ENCODE measurements around the gene SLC2A14.
"Not testable (repeated sequence)": the region's sequence is repeated elsewhere in the genome, so short reads cannot be mapped to it uniquely, and the experiment has no call there.

Gene SLC2A14

DNA sequence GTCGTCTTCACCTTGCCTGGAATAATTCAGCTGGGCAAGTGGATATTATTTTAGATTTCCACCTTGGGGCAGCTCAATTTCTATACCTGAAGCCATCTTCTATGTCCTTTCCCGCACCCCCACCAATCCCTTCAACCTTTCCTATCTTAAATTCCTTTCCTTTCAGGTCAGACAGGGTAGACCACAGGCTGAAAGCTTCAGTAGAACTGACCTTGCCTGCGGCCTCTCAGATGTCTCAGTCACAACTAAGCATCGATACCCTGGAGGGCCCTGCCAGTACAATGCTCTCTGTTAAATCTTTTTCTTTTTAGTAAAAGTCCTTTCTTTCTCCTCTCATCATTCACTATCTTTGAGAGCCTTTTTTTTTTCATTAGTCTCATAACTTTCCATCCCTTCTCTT is 38.9 kb downstream of the SLC2A14 start:
- DNase-seq (ENCODE audit: low read depth in 3 of 3): no peak

GRCh38 chr12:7833201-7833600 is 39.5 kb downstream of the SLC2A14 start:
- DNase-seq (ENCODE audit: low read depth in 3 of 3): not testable (repeated sequence)

DNA sequence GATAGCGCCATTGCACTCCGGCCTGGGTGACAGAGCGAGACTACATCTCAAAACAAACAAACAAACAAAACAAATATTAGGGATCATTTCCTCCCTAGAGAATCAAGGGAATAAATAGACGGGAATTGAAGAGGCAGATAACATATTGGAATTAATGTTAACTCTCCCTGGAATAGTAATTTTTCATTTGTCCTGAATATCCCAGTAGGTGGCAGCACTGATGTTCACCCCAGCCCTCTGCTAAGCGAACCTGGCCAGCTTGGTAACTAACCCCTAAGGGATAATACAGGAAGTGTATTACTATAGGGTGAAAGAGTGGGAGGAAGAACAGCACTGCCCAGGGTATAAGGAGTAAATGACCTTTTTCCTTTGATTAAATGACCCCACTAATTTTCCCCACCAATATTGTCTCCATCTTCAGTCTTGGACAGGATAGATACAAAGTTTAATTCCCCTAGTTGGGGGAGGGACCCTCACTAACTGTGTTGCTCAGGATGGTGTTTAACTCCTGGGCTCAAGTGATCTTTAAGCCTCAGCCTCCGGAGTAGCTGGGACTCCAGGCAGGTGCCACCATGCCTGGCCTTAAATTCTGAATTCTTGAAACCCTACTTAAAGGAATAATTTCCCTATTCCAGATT is 40.5 kb downstream of the SLC2A14 start:
- DNase-seq (ENCODE audit: low read depth in 3 of 3): peak in 1 of 3 experiments; percentile 4

GRCh38 chr12:7829737-7830136 is 43.0 kb downstream of the SLC2A14 start:
- DNase-seq (ENCODE audit: low read depth in 3 of 3): not testable (repeated sequence)

DNA sequence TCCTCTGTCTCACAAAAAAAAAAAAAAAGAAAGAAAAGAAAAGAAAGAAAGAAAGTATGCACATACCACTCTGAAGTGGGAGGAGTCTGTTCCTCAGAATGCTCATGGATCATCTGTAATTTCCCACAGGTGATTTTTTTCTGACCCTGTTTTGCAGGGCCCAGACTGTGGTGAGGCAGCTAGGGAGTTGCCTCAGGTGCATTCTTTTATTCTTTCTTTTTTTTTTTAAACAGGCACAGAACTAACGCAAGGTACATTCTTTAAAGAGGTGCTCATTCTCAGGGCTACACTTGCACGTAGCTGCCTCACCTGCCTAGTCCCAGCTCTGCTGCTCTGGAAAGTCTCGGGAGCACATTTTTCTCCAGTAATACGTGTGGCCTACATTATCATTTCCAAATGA is 47.0 kb downstream of the SLC2A14 start:
- DNase-seq (ENCODE audit: low read depth in 3 of 3): not testable (repeated sequence)

DNA sequence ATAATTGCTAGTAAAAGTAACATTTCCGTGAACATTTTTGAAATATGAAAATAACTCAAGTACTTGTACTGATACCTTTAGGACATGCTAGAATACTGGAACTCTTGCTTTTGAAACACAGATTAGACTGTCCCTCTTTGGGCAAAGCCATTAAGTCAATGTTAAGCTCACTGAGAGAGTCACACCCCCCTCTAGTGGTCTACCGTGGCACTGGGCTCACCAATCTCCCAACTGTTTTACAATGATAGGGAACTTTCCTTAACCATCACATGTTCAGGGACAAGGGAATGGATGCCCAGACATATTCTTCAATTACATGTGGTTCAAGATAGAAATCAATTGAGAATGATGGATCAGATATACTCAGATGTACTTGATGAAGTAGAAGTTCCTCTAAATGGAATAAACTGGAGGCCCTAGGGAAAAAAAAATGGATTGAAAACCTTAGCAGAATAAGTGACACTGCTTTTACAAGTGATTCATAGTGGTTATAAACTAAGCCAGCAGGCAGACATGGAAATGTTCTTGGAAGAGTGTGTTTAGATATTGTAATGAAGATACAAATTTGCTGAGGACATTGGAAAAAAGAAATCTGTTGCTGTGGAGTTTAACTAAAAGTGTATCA is 65.7 kb downstream of the SLC2A14 start:
- peak; percentile 31 to 63 (median 33) for DNase-seq (ENCODE audit: low read depth in 3 of 3)

DNA sequence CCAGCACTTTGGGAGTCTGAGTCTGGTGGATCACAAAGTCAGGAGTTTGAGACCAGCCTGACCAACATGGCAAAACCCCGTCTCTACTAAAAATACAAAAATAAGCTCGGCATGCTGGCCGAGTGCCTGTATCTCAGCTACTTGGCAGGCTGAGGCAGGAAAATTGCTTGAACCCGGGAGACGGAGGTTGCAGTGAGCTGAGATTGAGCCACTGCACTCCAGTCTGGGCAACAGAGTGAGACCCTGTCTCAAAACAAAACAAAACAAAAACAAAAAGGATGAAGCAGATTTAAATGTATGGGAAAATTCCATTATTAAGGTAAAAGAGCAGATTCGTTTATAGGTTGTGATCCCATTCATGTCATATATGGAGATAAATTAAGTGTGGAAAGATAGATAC is 66.4 kb downstream of the SLC2A14 start:
- not testable (repeated sequence) for DNase-seq (ENCODE audit: low read depth in 3 of 3)

GRCh38 chr12:7801460-7801859 is 71.3 kb downstream of the SLC2A14 start:
- no peak for DNase-seq (ENCODE audit: low read depth in 3 of 3)

DNA sequence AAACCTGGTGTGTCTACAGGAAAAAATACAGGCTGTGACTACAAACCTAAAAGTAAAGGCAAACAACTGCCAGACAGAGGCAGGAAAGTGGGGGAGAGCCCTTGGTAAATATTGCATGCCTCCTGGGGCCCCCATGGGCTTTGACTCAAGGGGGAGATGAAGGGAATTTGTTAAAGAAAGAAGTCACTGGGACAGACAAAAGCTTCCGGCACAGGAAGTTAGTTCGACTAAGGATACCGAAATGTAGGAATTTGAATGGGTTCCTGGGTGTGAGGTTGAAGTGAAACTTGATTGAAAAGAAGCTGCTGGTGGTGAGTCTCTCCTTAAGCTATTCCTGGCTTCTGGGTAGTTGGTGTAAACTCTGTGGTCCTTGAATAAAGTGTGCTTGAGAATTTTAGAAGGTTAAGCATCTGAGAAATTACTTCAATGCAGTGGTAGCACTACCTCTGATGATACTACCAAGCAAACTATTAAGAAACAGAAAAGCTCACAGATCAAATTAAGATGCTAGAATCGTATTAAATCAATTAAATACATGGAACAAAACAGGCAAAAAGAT is 73.9 kb downstream of the SLC2A14 start:
- DNase-seq (ENCODE audit: low read depth in 3 of 3): not testable (repeated sequence)

GRCh38 chr12:7797698-7798398 is 74.9 kb downstream of the SLC2A14 start:
- no peak for DNase-seq (ENCODE audit: low read depth in 3 of 3)

GRCh38 chr12:7797269-7797668 is 75.4 kb downstream of the SLC2A14 start:
- DNase-seq (ENCODE audit: low read depth in 3 of 3): not testable (repeated sequence)

- DNase-seq (ENCODE audit: low read depth in 3 of 3): no peak
These were observed 79.5 kb downstream of the SLC2A14 start for GRCh38 chr12:7793211-7793610.

DNA sequence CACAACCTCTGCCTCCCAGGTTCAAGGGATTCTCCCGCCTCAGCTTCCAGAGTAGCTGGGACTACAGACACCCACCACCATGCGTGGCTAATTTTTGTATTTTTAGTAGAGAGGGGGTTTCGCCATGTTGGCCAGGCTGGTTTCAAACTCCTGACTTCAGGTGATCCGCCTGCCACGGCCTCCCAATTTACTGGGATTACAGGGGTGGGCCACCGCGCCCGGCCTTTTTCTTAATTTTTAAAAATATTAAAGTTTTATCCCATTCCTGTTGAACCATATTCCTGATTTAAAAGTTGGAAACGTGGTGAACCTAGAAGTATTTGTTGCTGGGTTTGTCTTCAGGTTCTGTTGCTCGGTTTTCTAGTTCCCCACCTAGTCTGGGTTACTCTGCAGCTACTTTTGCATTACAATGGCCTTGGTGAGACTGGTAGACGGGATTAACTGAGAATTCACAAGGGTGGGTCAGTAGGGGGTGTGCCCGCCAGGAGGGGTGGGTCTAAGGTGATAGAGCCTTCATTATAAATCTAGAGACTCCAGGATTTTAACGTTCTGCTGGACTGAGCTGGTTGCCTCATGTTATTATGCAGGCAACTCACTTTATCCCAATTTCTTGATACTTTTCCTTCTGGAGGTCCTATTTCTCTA is 83.7 kb downstream of the SLC2A14 start, which contains the start of gene NANOG:
Gene NANOG, plus strand, starts transcription at position 519 of the 645 bp plus-strand sequence. CDS start 213 bp downstream, outside the sequence.
- DNase-seq (ENCODE audit: low read depth in 3 of 3): not testable (repeated sequence)

GRCh38 chr12:7788294-7788660 is 84.4 kb downstream of the SLC2A14 start:
- no peak for DNase-seq (ENCODE audit: low read depth in 3 of 3)

- no peak for DNase-seq (ENCODE audit: low read depth in 3 of 3)
These were observed 85.0 kb downstream of the SLC2A14 start for GRCh38 chr12:7787574-7788293.

DNA sequence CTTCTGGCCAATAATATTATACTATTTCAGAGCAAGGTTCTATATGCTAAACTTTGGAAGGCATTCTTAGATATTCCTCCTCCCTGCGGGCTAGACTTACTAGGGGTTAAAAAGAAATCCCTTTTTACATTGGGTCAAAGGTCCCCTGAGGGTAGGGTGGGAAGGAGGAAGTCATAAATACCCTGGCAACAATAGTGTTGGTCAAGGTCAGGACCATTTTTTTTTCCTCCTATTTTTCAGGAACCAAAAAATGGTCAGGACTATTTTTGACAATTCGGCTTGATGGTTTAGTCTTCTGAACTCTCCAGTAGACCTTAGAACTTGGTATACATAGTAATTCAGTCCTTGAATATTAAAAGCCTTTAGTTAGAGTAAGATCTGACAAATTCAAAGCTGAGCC is 88.0 kb downstream of the SLC2A14 start:
- no peak for DNase-seq (ENCODE audit: low read depth in 3 of 3)

DNA sequence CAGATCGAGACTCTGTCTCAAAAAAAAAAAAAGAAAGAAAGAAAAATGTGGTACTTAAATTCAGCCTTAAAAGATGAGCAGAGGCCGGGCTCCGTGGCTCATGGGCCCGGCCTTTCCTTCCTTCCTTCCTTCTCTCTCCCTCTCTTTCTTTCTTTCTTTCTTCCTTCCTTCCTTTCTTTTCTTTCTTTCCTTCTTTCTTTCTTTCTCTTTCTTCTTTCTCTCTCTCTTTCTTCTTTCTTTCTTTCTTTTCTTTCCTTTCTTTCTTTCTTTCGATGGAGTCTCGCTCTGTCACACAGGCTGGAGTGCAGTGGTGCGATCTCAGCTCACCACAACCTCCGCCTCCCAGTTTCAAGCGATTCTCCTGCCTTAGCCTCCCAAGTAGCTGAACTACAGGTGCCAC is 89.3 kb downstream of the SLC2A14 start:
- DNase-seq (ENCODE audit: low read depth in 3 of 3): not testable (repeated sequence)

GRCh38 chr12:7782055-7782454 is 90.7 kb downstream of the SLC2A14 start:
- no peak for DNase-seq (ENCODE audit: low read depth in 3 of 3)

DNA sequence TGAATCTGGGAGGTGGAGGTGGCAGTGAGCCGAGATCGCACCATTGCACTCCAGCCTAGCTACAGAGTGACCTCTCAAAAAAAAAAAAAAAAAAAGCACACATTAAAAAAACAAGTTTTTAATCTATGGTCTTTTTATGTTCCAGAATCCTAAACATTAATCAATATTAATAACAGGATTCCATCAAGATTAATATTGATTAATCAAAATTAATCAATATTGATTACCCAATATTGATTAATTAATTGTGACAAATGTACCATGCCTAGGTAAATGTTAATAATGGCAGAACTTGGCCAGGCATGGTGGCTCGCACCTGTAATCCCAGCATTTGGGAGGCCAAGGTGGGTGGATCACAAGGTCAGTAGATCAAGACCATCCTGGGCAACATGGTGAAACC is 91.4 kb downstream of the SLC2A14 start:
- no peak for DNase-seq (ENCODE audit: low read depth in 3 of 3)

GRCh38 chr12:7769999-7770398 is 102.7 kb downstream of the SLC2A14 start:
- DNase-seq (ENCODE audit: low read depth in 3 of 3): no peak

Measured in stimulated activated CD4-positive, alpha-beta T cell treated with anti-CD3 and anti-CD28 coated beads, TNF-alpha, amount 100 ng/mL, for 24 hours (primary cell).